RKO (cell line): ENCODE measurements around the gene EPHA10.

Experiments used
- DNase-seq: peaks from one replicate; pipeline ENCODE4 v3.0.0-alpha.2; 2016; ENCODE audit warnings: low spot score

Gene EPHA10

GRCh38 chr1:37673920-37674319 is 91.0 kb downstream of the EPHA10 start:
- no peak for DNase-seq

GRCh38 chr1:37672136-37672870 is 92.6 kb downstream of the EPHA10 start:
- DNase-seq, result no peak

DNA sequence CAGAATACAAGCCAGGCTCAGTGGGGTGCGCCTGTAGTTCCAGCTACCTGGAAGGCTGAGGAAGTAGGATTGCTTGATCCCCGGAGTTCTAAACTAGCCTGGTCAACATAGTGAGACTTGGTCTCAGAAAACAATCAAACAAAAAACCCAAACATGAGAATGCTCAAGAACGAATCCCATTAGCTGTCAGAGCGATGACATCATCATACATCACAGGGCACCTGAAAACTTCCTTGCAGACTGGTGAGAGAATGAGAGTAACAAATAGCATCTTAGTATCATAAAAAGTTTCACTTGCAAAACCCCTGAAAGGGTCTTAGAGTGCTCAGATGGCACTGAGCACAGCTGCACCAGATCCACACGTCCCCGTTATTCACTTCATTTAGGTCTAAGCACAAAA is 93.7 kb downstream of the EPHA10 start:
- no peak for DNase-seq

DNA sequence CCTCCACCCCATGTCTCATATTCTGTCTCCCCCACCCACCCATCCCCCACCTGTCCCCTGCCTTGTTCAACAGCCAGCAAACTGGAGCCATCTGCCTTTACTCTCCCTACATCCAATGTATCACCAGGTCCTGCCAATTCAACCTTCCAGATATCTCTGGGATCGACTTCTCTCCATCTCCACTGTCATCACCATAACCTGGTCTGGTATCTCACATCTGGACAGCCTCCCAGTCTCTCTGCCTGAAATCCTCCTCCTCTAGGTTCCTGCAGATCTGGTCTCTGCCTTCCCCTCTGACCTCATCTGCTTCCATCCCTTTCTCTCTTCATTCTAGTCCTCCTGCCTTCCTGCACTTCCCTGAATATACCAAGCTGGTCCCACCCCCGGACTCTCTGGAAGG is 94.8 kb downstream of the EPHA10 start:
- DNase-seq, result no peak

DNA sequence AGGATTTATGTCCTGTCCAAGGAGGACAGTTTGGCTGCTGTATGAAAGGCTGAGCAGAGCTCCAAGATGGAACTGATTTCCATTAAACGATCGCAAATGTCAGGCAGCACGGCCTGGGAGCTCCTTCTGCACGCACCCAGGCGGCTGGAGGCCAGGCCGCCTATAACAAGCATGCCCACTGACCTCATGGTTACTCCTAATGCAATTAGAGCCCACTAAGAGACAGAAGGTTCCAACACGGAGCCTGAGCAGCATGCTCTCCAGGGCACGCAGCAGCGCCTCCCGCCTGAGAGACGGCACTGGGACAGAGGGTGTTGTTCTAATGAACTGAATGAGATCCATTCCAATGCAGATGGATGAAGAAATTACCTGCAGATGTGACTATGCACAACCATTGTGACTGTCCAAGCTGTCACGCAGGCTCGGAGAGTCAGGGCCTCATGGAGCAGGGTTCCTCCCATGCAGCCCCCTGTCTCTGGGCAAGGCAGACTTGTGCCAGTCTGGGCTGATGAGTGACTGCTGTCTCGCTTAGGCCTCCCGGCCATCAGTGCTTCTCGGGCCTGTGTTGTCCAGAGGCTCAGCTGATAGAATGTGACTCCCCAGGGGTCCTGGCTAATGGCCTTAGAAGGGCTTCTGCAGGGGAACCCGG is 97.8 kb downstream of the EPHA10 start:
- DNase-seq, result no peak

DNA sequence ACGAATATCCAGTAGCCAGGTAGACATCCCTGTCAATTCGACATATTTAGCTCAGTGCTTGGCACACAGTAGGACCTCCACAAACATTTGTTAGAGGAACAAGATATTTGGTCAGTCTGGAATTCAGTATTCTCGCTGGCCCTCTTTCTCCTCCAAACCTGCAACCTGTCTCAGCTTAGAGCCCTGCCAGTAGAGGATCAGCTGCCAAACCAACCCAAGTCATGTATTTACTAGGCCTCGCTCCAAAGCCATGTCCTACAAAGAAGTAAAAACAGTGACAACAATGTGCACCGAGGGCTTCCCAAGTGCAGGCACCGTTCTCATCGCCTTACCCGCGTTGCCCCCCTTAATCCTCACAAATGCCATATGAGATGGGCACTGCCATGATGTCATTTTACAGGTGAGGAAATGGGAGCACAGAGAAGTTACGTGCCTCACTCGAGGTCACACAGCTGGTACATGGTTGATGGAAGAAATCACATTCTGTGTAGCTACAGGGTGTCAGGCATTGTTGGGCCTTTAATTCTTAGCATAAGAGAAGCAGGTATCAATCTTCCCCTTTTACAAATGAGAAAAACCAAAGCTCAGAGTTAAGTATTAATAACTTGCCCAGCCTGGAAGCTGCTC is 98.6 kb downstream of the EPHA10 start:
- DNase-seq, result no peak
